Natural killer cell (primary cell): Measurements from ENCODE around the gene IVD. TPM values are rescaled to one million over a fixed set of nuclear protein-coding genes. Genes with fewer than 3 reads are reported as not detected.

Experiments used
- ATAC-seq, 3 donors: fragments of 150-1000 bp in 2 of 3; fragments of 200-7000 bp in 1 of 3; cut with Tn5 transposase; 1 replicate in 1 of 3; 2 replicates in 2 of 3; pipeline ENCODE4 v1.10.0; 2021; ENCODE audit warnings: mild to moderate bottlenecking in 2 of 3, moderate library complexity in 2 of 3
- DNase-seq, 2 donors: peaks; one replicate each; pipeline versions ENCODE4 v3.0.0 to v3.0.0-alpha.2; 2013 to 2021; ENCODE audit warnings: mixed read lengths in 1 of 2
- H3K27ac ChIP-seq: one replicate; pipeline ENCODE4 v1.5.1; 2013; ENCODE audit warnings: mild to moderate bottlenecking, low read length
- H3K27me3 ChIP-seq: one replicate; pipeline ENCODE4 v1.6.1; 2013; ENCODE audit warnings: low read length; ENCODE audit not compliant: control insufficient read depth, insufficient read depth
- H3K36me3 ChIP-seq: one replicate; pipeline ENCODE4 v1.6.1; 2013; ENCODE audit warnings: low read length; ENCODE audit not compliant: control insufficient read depth, insufficient read depth
- H3K4me1 ChIP-seq: one replicate; pipeline ENCODE4 v1.6.1; 2013; ENCODE audit warnings: low read length; ENCODE audit not compliant: control insufficient read depth, insufficient read depth
- H3K4me3 ChIP-seq: one replicate; pipeline ENCODE4 v1.5.1; 2013; ENCODE audit warnings: low read length
- H3K9me3 ChIP-seq: one replicate; pipeline ENCODE4 v1.6.1; 2013; ENCODE audit warnings: low read length; ENCODE audit not compliant: control insufficient read depth, insufficient read depth
- H3K27ac Mint-ChIP-seq, 2 donors: one replicate each; pipeline ENCODE4 v1.8.0; 2022; ENCODE audit warnings: mild to moderate bottlenecking in 2 of 2, mixed read lengths in 2 of 2, moderate library complexity in 1 of 2
- H3K27me3 Mint-ChIP-seq, 2 donors: one replicate each; pipeline ENCODE4 v1.8.0; 2022; ENCODE audit warnings: low read depth in 2 of 2, mixed read lengths in 2 of 2
- H3K36me3 Mint-ChIP-seq: one replicate; pipeline ENCODE4 v1.8.0; 2022; ENCODE audit warnings: mixed read lengths
- H3K4me1 Mint-ChIP-seq, 2 donors: one replicate each; pipeline ENCODE4 v1.8.0; 2022; ENCODE audit warnings: mixed read lengths in 2 of 2
- H3K4me3 Mint-ChIP-seq: one replicate; pipeline ENCODE4 v1.8.0; 2022; ENCODE audit warnings: mild to moderate bottlenecking, moderate library complexity, mixed read lengths
- H3K9me3 Mint-ChIP-seq, 2 donors: one replicate each; pipeline ENCODE4 v1.8.0; 2022; ENCODE audit warnings: mixed read lengths in 2 of 2
- CTCF ChIP-seq: fragments of 200-600 bp; IDR thresholded peaks from one replicate; pipeline ENCODE4 v1.8.0; 2022; ENCODE audit warnings: antibody characterized with exemption
- WGBS: methylation state at CpG from one replicate; pipeline ENCODE4 v1.1.7; 2013; ENCODE audit warnings: missing lambda C conversion rate; ENCODE audit not compliant: insufficient coverage; 5-methylcytosine and 5-hydroxymethylcytosine counted together
- intact Hi-C: fragments of 100-400 bp; cut with micrococcal nuclease; formaldehyde crosslinking; loops from one replicate; pipeline ENCODE4 v1.14.2; 2022
- total RNA-seq, 4 donors: library from RNA; stranded (reverse); fragments of 120-200 nt in 1 of 4; gene quantifications; one replicate each; pipeline versions ENCODE4 v1.2.3 to v1.2.4, GENCODE V29; 2013 to 2022

Gene IVD
- total RNA-seq, 3 donors from 2014 or later (not counting 1 experiment from before 2014, with no cell fraction given): 56.2 to 76.8 (median 67.3) TPM

GRCh38 chr15:40365624-40366456 is 39.8 kb upstream of the IVD start:
- Mint-ChIP-seq H3K9me3 (no peaks in the 10 kb centered on the region), H3K27ac (peak overlapping the region in 1 of 2 donors; percentile 45), H3K27me3 (no peaks in the 10 kb centered on the region), H3K4me1 (peaks cover 18 to 38% of the 10 kb centered on the region in 2 donors), H3K36me3 (no peaks in the 10 kb centered on the region), H3K4me3 (peak overlapping the region; percentile 35)
- ATAC-seq: no peak
- H3K9me3 ChIP-seq: no peaks in the 10 kb centered on the region
- peaks cover 31% of the 10 kb centered on the region for H3K4me1 ChIP-seq
- no peak for TF ChIP-seq CTCF
- 82% methylated on average over 11 of the region's 11 CpGs for WGBS
- intact Hi-C loops: no loop called here
- H3K27me3 ChIP-seq: no peaks in the 10 kb centered on the region
- H3K4me3 ChIP-seq: no peak overlapping the region
- H3K27ac ChIP-seq: no peak overlapping the region
- no peaks in the 10 kb centered on the region for H3K36me3 ChIP-seq
- DNase-seq: no peak

GRCh38 chr15:40366457-40367370 is 38.9 kb upstream of the IVD start:
- Mint-ChIP-seq H3K9me3 (no peaks in the 10 kb centered on the region), H3K27ac (peak overlapping the region; percentile 84 to 91), H3K4me1 (peaks cover 18 to 38% of the 10 kb centered on the region in 2 donors), H3K27me3 (no peaks in the 10 kb centered on the region), H3K36me3 (no peaks in the 10 kb centered on the region), H3K4me3 (peak overlapping the region; percentile 91)
- intact Hi-C loops: no loop called here
- 96% methylated on average over 14 of the region's 14 CpGs for WGBS
- no peaks in the 10 kb centered on the region for H3K9me3 ChIP-seq
- no peaks in the 10 kb centered on the region for H3K36me3 ChIP-seq
- no peaks in the 10 kb centered on the region for H3K27me3 ChIP-seq
- H3K4me1 ChIP-seq: peaks cover 31% of the 10 kb centered on the region
- peak overlapping the region; percentile 64 for H3K4me3 ChIP-seq
- no peak overlapping the region for H3K27ac ChIP-seq
- DNase-seq (no peak), ATAC-seq (no peak)
- TF ChIP-seq CTCF: no peak

GRCh38 chr15:40367371-40367685 is 38.3 kb upstream of the IVD start:
- intact Hi-C loops: no loop called here
- H3K27me3 ChIP-seq: no peaks in the 10 kb centered on the region
- peak overlapping the region; percentile 64 for H3K4me3 ChIP-seq
- DNase-seq (no peak), ATAC-seq (no peak)
- no peak for TF ChIP-seq CTCF
- H3K4me1 Mint-ChIP-seq: peaks cover 18 to 38% of the 10 kb centered on the region in 2 donors
- peak overlapping the region; percentile 84 to 91 for H3K27ac Mint-ChIP-seq
- no peaks in the 10 kb centered on the region for H3K36me3 ChIP-seq
- no peaks in the 10 kb centered on the region for H3K9me3 Mint-ChIP-seq
- peaks cover 31% of the 10 kb centered on the region for H3K4me1 ChIP-seq
- no peaks in the 10 kb centered on the region for H3K9me3 ChIP-seq
- H3K4me3 Mint-ChIP-seq: peak overlapping the region; percentile 91
- no peaks in the 10 kb centered on the region for H3K36me3 Mint-ChIP-seq
- no peaks in the 10 kb centered on the region for H3K27me3 Mint-ChIP-seq
- H3K27ac ChIP-seq: peak overlapping the region; percentile 68
- WGBS: 50% methylated on average over 5 of the region's 5 CpGs
